Right atrium auricular region (tissue), 2 donors: ENCODE measurements around the gene PEPD. TPM values are rescaled to one million over a fixed set of nuclear protein-coding genes. Genes with fewer than 3 reads are reported as not detected.

ENCODE experiments used
- DNase-seq: peaks from one replicate; pipeline ENCODE4 v3.0.0-alpha.2; 2019; ENCODE audit warnings: low spot score
- H3K27ac ChIP-seq, 2 donors: fragments of 200-600 bp; sonication (generic); 1 replicate in 1 of 2; 2 replicates in 1 of 2; pipeline ENCODE4 v1.5.1; 2016 to 2019
- H3K27me3 ChIP-seq, 2 donors: fragments of 200-600 bp; sonication (generic); one replicate each; pipeline versions ENCODE4 v1.5.1 to v1.6.0; 2017 to 2019
- H3K36me3 ChIP-seq: fragments of 200-600 bp; sonication (generic); one replicate; pipeline ENCODE4 v1.5.1; 2016
- H3K4me1 ChIP-seq, 2 donors: fragments of 200-600 bp; sonication (generic); one replicate each; pipeline versions ENCODE4 v1.5.1 to v1.6.0; 2017 to 2019
- H3K4me3 ChIP-seq, 2 donors: fragments of 200-600 bp; sonication (generic); 1 replicate in 1 of 2; 2 replicates in 1 of 2; pipeline ENCODE4 v1.5.1; 2017 to 2019; ENCODE audit warnings: mild to moderate bottlenecking in 1 of 2, moderate library complexity in 1 of 2
- H3K9me3 ChIP-seq, 2 donors: fragments of 200-600 bp; sonication (generic); one replicate each; pipeline ENCODE4 v1.5.1; 2019
- CTCF ChIP-seq, 2 donors: fragments of 200-600 bp; sonication (generic); IDR thresholded peaks; one replicate each; pipeline ENCODE4 v1.5.1; 2019; ENCODE audit warnings: antibody characterized with exemption in 2 of 2
- total RNA-seq, 2 donors: library from RNA; depleted of rRNA; stranded (reverse); fragments of >200 nt; gene quantifications; one replicate each; pipeline ENCODE4 v1.1.0, GENCODE V29; 2016

PEPD gene
- total RNA-seq, 2 donors from 2014 or later, result 27.1 to 38.9 TPM

- Histone ChIP-seq H3K36me3 (peaks cover 10% of the 10 kb centered on the region), H3K27me3 (no peaks in the 10 kb centered on the region), H3K9me3 (no peaks in the 10 kb centered on the region), H3K27ac (no peak overlapping the region), H3K4me3 (no peak overlapping the region), H3K4me1 (no peaks in the 10 kb centered on the region)
- TF ChIP-seq CTCF (IDR thresholded peaks at IDR 0.05), result no peak
- DNase-seq, result no peak
These were observed 21.0 kb downstream of the PEPD start for GRCh38 chr19:33500586-33500985.

GRCh38 chr19:33499671-33500506 is 21.7 kb downstream of the PEPD start:
- Histone ChIP-seq H3K27ac (no peak overlapping the region), H3K36me3 (peaks cover 10% of the 10 kb centered on the region), H3K4me3 (no peak overlapping the region), H3K27me3 (no peaks in the 10 kb centered on the region), H3K9me3 (no peaks in the 10 kb centered on the region), H3K4me1 (no peaks in the 10 kb centered on the region)
- TF ChIP-seq CTCF (IDR thresholded peaks at IDR 0.05), result no peak
- no peak for DNase-seq

- H3K36me3 ChIP-seq, result peaks cover 10% of the 10 kb centered on the region
- no peak overlapping the region for H3K27ac ChIP-seq
- DNase-seq, result no peak
- no peaks in the 10 kb centered on the region for H3K27me3 ChIP-seq
- H3K9me3 ChIP-seq, result no peaks in the 10 kb centered on the region
- no peaks in the 10 kb centered on the region for H3K4me1 ChIP-seq
- H3K4me3 ChIP-seq, result no peak overlapping the region
- TF ChIP-seq CTCF (IDR thresholded peaks at IDR 0.05), result no peak
These were observed 22.3 kb downstream of the PEPD start for GRCh38 chr19:33499248-33499647.

- Histone ChIP-seq H3K4me3 (no peak overlapping the region), H3K27me3 (no peaks in the 10 kb centered on the region), H3K36me3 (peaks cover 10% of the 10 kb centered on the region), H3K27ac (no peak overlapping the region), H3K9me3 (no peaks in the 10 kb centered on the region), H3K4me1 (no peaks in the 10 kb centered on the region)
- DNase-seq, result no peak
- TF ChIP-seq CTCF (IDR thresholded peaks at IDR 0.05), result no peak
These were observed 23.1 kb downstream of the PEPD start for GRCh38 chr19:33498391-33499000.

GRCh38 chr19:33497778-33498175 is 23.8 kb downstream of the PEPD start:
- no peak for TF ChIP-seq CTCF (IDR thresholded peaks at IDR 0.05)
- Histone ChIP-seq H3K4me3 (no peak overlapping the region), H3K9me3 (no peaks in the 10 kb centered on the region), H3K27ac (no peak overlapping the region), H3K4me1 (no peaks in the 10 kb centered on the region), H3K36me3 (peaks cover 10% of the 10 kb centered on the region), H3K27me3 (no peaks in the 10 kb centered on the region)
- DNase-seq, result no peak
